OCI-LY1 (cell line): Measurements from ENCODE around the gene LRIT3.

Source experiments
- EZH2 ChIP-seq: fragments of 200-600 bp; sonication (generic), shearing (Covaris generic); IDR thresholded peaks from 2 replicates; pipeline ENCODE4 v1.8.0; 2017; ENCODE audit warnings: borderline replicate concordance, mixed run types, mild to moderate bottlenecking, antibody characterized with exemption, low read length, moderate library complexity, mixed read lengths
- TF ChIP-seq, protein P1 (sequence below): fragments of 200-600 bp; sonication (generic), shearing (Covaris generic); IDR thresholded peaks from 2 replicates; pipeline ENCODE4 v1.5.1; 2017; ENCODE audit warnings: mild to moderate bottlenecking, antibody characterized with exemption, low read length, moderate library complexity, mixed read lengths

DNA sequence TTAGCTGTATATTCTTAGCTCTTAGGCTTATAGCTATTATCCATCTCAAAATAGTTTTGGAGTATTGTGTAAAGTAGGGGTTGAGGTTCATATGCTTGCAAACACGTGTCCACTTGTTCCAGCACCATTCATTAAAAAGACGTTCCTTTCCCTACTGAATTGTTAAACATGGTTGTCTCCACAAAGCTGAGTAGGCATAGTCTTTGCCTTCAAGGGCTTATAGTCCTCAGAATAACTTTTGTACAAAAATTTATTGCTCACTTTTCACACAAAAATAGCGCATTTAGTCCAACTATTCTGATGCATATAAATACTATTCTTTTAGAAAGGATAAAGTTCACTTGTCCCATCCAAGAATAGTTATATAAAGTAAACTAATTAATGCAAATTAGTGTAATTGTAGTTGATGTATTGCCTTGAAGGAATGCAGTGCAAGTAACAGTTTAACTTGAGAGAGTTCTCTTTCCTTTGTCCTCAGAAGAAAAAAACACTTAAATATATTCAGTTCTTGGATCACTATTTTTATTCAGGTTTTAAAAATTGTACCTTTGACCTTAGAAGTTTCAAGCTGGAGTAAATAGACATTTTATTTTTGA lies 14.1 kb downstream of the LRIT3 start:
- TF ChIP-seq, protein P1, sequence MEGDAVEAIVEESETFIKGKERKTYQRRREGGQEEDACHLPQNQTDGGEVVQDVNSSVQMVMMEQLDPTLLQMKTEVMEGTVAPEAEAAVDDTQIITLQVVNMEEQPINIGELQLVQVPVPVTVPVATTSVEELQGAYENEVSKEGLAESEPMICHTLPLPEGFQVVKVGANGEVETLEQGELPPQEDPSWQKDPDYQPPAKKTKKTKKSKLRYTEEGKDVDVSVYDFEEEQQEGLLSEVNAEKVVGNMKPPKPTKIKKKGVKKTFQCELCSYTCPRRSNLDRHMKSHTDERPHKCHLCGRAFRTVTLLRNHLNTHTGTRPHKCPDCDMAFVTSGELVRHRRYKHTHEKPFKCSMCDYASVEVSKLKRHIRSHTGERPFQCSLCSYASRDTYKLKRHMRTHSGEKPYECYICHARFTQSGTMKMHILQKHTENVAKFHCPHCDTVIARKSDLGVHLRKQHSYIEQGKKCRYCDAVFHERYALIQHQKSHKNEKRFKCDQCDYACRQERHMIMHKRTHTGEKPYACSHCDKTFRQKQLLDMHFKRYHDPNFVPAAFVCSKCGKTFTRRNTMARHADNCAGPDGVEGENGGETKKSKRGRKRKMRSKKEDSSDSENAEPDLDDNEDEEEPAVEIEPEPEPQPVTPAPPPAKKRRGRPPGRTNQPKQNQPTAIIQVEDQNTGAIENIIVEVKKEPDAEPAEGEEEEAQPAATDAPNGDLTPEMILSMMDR, result no peak
- no peak for TF ChIP-seq EZH2
